ENCODE results near the gene TFF1.

TFF1 gene

DNA sequence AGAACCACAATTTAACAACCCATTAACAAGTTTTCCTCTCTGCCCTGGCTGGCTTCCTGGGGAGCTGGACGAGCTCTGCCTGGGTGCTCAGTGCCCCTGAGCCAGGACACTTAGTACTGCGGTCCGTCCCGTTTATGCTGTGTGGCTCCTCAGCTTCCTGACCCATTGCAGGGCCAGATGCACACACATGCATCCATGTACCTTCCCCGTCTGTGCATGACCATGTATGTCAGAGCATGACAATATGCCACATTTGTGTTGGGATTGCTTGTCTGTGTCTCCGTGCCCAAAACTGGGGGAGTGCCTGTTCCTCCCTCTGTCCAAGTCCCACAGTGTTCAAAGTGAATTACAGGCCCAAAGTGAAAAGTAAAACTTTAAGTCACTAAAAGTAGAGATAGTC lies 41.4 kb downstream of the TFF1 start:
- no peak for TF ChIP-seq POLR2AphosphoS5 (IDR thresholded peaks at IDR 0.05; ENCODE audit: low read depth, low read length)
- TF ChIP-seq REST (IDR thresholded peaks at IDR 0.05; ENCODE audit: insufficient read depth in 1 of 2, low read depth in 2 of 2, low read length in 2 of 2): no peak
- no peak for TF ChIP-seq SIN3A (IDR thresholded peaks at IDR 0.05; ENCODE audit: borderline replicate concordance, insufficient read depth, low read length)
- no peak for TF ChIP-seq TAF1 (IDR thresholded peaks at IDR 0.05; ENCODE audit: borderline replicate concordance, insufficient read depth, low read length)
- TF ChIP-seq FOXP2 (optimal IDR thresholded peaks at IDR 0.05; ENCODE audit: borderline replicate concordance, extremely low read depth, extremely low read length, insufficient read depth): no peak

DNA sequence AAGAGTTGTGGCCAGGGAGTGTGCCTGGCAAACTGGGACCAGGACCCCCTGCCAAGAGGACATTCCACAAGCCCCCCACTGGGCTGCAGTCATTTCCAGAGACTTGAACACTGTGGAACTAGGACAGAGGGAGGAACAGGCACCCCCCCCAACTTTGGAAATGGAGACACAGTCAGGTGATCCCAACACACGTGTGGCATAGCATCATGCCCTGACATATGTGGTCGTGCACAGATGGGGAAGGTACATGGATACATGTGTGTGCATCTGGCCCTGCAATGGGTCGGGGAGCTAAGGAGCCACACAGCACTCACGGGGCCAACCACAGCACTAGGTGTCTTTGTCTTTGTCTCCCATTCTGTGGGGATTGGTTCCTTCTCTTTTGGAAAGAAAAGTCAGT lies 44.5 kb downstream of the TFF1 start:
- no peak for TF ChIP-seq TAF1 (IDR thresholded peaks at IDR 0.05; ENCODE audit: borderline replicate concordance, insufficient read depth, low read length)
- TF ChIP-seq FOXP2 (optimal IDR thresholded peaks at IDR 0.05; ENCODE audit: borderline replicate concordance, extremely low read depth, extremely low read length, insufficient read depth): no peak
- no peak for TF ChIP-seq REST (IDR thresholded peaks at IDR 0.05; ENCODE audit: insufficient read depth in 1 of 2, low read depth in 2 of 2, low read length in 2 of 2)
- no peak for TF ChIP-seq POLR2AphosphoS5 (IDR thresholded peaks at IDR 0.05; ENCODE audit: low read depth, low read length)
- no peak for TF ChIP-seq SIN3A (IDR thresholded peaks at IDR 0.05; ENCODE audit: borderline replicate concordance, insufficient read depth, low read length)

DNA sequence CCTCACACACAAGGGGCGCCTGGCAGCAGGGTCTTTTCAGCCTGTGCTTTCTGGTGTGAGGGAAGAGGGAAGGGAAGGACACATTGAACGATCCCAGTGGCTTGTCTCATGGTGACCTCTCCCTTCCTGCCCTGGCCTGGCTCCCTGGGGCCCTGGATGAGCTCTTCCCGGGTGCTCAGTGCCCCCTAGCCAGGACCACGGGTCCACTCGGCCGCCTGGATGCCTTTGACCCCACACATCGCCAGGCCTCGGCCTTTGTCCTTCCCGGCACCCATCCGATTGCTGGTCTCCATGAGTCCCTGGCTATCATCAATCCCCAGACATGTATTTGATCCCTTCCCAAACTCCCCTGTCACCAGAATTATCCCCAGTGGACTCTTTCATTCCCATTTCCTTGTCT lies 45.1 kb downstream of the TFF1 start:
- TF ChIP-seq FOXP2 (optimal IDR thresholded peaks at IDR 0.05; ENCODE audit: borderline replicate concordance, extremely low read depth, extremely low read length, insufficient read depth): no peak
- no peak for TF ChIP-seq REST (IDR thresholded peaks at IDR 0.05; ENCODE audit: insufficient read depth in 1 of 2, low read depth in 2 of 2, low read length in 2 of 2)
- TF ChIP-seq TAF1 (IDR thresholded peaks at IDR 0.05; ENCODE audit: borderline replicate concordance, insufficient read depth, low read length): no peak
- no peak for TF ChIP-seq SIN3A (IDR thresholded peaks at IDR 0.05; ENCODE audit: borderline replicate concordance, insufficient read depth, low read length)
- no peak for TF ChIP-seq POLR2AphosphoS5 (IDR thresholded peaks at IDR 0.05; ENCODE audit: low read depth, low read length)

- TF ChIP-seq POLR2AphosphoS5 (IDR thresholded peaks at IDR 0.05; ENCODE audit: low read depth, low read length): no peak
- TF ChIP-seq FOXP2 (optimal IDR thresholded peaks at IDR 0.05; ENCODE audit: borderline replicate concordance, extremely low read depth, extremely low read length, insufficient read depth): no peak
- no peak for TF ChIP-seq TAF1 (IDR thresholded peaks at IDR 0.05; ENCODE audit: borderline replicate concordance, insufficient read depth, low read length)
- TF ChIP-seq SIN3A (IDR thresholded peaks at IDR 0.05; ENCODE audit: borderline replicate concordance, insufficient read depth, low read length): no peak
- no peak for TF ChIP-seq REST (IDR thresholded peaks at IDR 0.05; ENCODE audit: insufficient read depth in 1 of 2, low read depth in 2 of 2, low read length in 2 of 2)
Observed at GRCh38 chr21:42320791-42321190, 45.5 kb downstream of the TFF1 start.
